Esophagus muscularis mucosa (tissue), 4 donors: ENCODE measurements around the gene MYZAP.

Source experiments
- EP300 ChIP-seq: sonication (generic); formaldehyde crosslinking; IDR thresholded peaks from one replicate; pipeline ENCODE4 v1.6.1; 2017; ENCODE audit warnings: antibody characterized with exemption
- POLR2A ChIP-seq: fragments of 450-650 bp; IDR thresholded peaks from one replicate; pipeline ENCODE4 v1.6.1; 2017; ENCODE audit warnings: antibody characterized with exemption, moderate library complexity, mild to moderate bottlenecking, low read depth
- POLR2AphosphoS5 ChIP-seq, 2 donors: sonication (generic); formaldehyde crosslinking; IDR thresholded peaks; one replicate each; pipeline ENCODE4 v1.6.1; 2017; ENCODE audit warnings: antibody characterized with exemption in 2 of 2
- TF ChIP-seq, protein P1 (sequence below), 3 experiments: fragments of 200-600 bp in 2 of 3; fragments of 450-650 bp in 1 of 3; sonication (generic) in 2 of 3; IDR thresholded peaks; one replicate each; pipeline ENCODE4 v1.5.1; 2017 to 2019; ENCODE audit warnings: antibody characterized with exemption in 3 of 3, mild to moderate bottlenecking in 2 of 3, moderate library complexity in 1 of 3

DNA sequence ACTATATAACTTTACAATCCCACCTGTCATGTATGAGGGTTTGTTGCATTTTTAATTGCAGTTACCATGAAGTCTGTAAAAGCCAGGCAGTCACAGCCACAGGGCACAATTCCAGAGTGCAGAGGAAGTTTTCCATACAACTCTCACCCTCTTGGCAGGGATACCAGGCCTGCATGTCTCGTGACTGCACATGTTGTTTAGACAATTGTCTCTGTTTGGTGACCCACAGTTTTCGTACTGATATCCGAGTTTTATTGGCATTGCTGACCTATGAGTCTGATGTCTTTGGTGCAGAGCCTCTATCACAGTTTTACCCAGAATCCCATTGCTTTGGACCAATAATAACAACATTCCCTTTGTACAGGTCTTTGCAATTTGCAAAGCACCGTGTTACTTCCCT is 24.9 kb upstream of the MYZAP start:
- TF ChIP-seq, protein P1, sequence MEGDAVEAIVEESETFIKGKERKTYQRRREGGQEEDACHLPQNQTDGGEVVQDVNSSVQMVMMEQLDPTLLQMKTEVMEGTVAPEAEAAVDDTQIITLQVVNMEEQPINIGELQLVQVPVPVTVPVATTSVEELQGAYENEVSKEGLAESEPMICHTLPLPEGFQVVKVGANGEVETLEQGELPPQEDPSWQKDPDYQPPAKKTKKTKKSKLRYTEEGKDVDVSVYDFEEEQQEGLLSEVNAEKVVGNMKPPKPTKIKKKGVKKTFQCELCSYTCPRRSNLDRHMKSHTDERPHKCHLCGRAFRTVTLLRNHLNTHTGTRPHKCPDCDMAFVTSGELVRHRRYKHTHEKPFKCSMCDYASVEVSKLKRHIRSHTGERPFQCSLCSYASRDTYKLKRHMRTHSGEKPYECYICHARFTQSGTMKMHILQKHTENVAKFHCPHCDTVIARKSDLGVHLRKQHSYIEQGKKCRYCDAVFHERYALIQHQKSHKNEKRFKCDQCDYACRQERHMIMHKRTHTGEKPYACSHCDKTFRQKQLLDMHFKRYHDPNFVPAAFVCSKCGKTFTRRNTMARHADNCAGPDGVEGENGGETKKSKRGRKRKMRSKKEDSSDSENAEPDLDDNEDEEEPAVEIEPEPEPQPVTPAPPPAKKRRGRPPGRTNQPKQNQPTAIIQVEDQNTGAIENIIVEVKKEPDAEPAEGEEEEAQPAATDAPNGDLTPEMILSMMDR (IDR thresholded peaks at IDR 0.05), result no peak
- no peak for TF ChIP-seq EP300
- TF ChIP-seq POLR2AphosphoS5 (IDR thresholded peaks at IDR 0.05), result peak in 1 of 2 donors; percentile 53
- TF ChIP-seq POLR2A, result no peak
